Right atrium auricular region (tissue), 2 donors: ENCODE data around the gene KRTAP10-4. TPM values are rescaled to one million over a fixed set of nuclear protein-coding genes. Genes with fewer than 3 reads are reported as not detected.

ENCODE experiments used
- DNase-seq: peaks from one replicate; pipeline ENCODE4 v3.0.0-alpha.2; 2019; ENCODE audit warnings: low spot score
- H3K27ac ChIP-seq, 2 donors: fragments of 200-600 bp; sonication (generic); 1 replicate in 1 of 2; 2 replicates in 1 of 2; pipeline ENCODE4 v1.5.1; 2016 to 2019
- H3K27me3 ChIP-seq, 2 donors: fragments of 200-600 bp; sonication (generic); one replicate each; pipeline versions ENCODE4 v1.5.1 to v1.6.0; 2017 to 2019
- H3K36me3 ChIP-seq: fragments of 200-600 bp; sonication (generic); one replicate; pipeline ENCODE4 v1.5.1; 2016
- H3K4me1 ChIP-seq, 2 donors: fragments of 200-600 bp; sonication (generic); one replicate each; pipeline versions ENCODE4 v1.5.1 to v1.6.0; 2017 to 2019
- H3K4me3 ChIP-seq, 2 donors: fragments of 200-600 bp; sonication (generic); 1 replicate in 1 of 2; 2 replicates in 1 of 2; pipeline ENCODE4 v1.5.1; 2017 to 2019; ENCODE audit warnings: mild to moderate bottlenecking in 1 of 2, moderate library complexity in 1 of 2
- H3K9me3 ChIP-seq, 2 donors: fragments of 200-600 bp; sonication (generic); one replicate each; pipeline ENCODE4 v1.5.1; 2019
- total RNA-seq, 2 donors: library from RNA; depleted of rRNA; stranded (reverse); fragments of >200 nt; gene quantifications; one replicate each; pipeline ENCODE4 v1.1.0, GENCODE V29; 2016
- TF ChIP-seq, protein P1 (sequence below), 2 donors: fragments of 200-600 bp; sonication (generic); IDR thresholded peaks; one replicate each; pipeline ENCODE4 v1.5.1; 2019; ENCODE audit warnings: antibody characterized with exemption in 2 of 2

Gene KRTAP10-4
- total RNA-seq, 2 donors from 2014 or later: not detected

DNA sequence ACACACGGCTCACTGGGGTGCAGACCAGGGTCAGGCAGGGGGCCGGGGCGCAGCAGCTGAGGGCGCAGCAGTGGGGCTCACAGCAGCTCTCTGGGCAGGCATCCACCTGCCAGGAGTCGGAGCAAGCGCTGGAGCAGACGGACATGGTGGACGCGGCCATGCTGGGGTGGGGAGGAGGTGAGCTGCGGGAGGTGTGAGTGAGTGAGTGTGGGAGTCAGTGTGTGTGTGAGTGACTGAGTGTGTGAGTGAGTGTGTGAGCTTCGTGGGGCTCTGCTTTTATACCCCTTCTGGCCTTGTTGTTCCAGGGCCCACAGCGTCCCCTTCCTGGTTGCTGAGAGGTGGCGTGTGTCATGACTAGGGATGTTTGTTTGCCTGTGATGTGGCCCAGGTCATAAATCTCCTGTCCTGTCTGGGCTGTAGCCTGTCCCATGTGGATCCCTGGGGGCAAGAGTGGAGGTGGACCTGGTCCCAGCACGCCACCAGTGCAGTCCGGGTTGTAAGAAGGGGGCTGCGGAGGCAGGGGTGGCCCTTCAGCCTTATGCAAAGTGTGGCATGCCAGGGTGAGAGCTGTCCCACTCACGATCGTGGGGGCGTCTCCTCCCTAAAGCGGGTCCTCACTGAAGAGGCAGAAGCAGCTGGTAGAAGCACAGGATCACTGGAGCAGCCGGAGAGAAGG is 33.4 kb upstream of the KRTAP10-4 start, which contains the start of gene KRTAP10-1:
KRTAP10-1 (minus strand) TSS at position 205 of the 676 bp plus-strand sequence; CDS start at position 160, 45 bp downstream.
- no peak within 1 kb of the TSS for H3K4me3 ChIP-seq
- H3K36me3 ChIP-seq: no peaks in the 10 kb centered on the region
- H3K27me3 ChIP-seq: no peaks in the 10 kb centered on the region
- H3K4me1 ChIP-seq: no peaks in the 10 kb centered on the region
- H3K27ac ChIP-seq: no peak within 1 kb of the TSS
- TF ChIP-seq, protein P1, sequence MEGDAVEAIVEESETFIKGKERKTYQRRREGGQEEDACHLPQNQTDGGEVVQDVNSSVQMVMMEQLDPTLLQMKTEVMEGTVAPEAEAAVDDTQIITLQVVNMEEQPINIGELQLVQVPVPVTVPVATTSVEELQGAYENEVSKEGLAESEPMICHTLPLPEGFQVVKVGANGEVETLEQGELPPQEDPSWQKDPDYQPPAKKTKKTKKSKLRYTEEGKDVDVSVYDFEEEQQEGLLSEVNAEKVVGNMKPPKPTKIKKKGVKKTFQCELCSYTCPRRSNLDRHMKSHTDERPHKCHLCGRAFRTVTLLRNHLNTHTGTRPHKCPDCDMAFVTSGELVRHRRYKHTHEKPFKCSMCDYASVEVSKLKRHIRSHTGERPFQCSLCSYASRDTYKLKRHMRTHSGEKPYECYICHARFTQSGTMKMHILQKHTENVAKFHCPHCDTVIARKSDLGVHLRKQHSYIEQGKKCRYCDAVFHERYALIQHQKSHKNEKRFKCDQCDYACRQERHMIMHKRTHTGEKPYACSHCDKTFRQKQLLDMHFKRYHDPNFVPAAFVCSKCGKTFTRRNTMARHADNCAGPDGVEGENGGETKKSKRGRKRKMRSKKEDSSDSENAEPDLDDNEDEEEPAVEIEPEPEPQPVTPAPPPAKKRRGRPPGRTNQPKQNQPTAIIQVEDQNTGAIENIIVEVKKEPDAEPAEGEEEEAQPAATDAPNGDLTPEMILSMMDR (IDR thresholded peaks at IDR 0.05): no peak
- H3K9me3 ChIP-seq: peaks cover 0 to 5% of the 10 kb centered on the region in 2 donors
- peak; percentile 52 for DNase-seq

DNA sequence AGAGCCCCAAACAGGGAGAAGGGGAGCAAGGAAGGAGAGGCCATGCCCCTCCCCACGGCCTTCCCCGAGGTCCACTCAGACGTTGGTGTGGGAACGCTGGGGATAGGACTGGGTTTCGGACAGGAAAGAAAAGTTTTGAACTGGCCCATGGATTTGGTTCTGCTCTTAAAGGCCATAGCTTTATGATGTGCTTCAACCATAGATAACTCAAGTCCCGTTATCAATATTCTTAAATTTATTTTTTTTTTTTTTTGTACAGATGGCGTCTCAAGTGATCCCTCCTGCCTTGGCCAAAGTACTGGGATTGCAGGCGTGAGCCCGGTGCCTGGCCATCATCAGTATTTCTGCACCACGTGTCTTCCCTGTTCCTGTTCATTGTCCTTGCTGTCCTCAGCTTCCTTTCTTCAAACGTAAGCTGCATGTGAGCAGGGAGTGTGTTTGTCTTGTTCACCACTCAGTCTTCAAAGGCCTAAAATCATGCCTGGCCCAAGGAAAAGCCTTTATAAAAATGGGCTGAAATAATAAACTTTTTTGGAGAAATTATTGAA is 32.7 kb upstream of the KRTAP10-4 start:
- TF ChIP-seq, protein P1 (IDR thresholded peaks at IDR 0.05): no peak
- Histone ChIP-seq H3K36me3 (no peaks in the 10 kb centered on the region), H3K27ac (no peak overlapping the region), H3K27me3 (no peaks in the 10 kb centered on the region), H3K4me3 (no peak overlapping the region), H3K4me1 (no peaks in the 10 kb centered on the region), H3K9me3 (peaks cover 0 to 5% of the 10 kb centered on the region in 2 donors)
- no peak for DNase-seq

DNA sequence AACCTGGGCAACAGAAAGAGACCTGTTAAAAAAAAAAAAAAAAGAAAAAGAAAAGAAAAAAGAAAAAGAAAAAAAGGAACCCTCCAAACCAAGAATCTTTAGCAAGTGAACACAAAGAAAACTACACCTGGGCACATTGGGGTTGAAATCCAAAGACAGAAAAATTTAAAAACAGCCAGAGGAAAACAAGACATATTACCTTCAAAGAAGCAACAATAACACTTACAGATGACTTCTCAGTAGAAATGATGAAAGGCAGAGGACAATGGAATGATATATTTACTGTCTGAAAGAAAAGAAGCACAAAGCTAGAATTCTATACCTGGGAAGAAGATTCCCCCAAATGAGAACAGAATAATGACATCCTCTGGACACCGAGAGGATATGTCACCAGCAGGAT is 30.8 kb upstream of the KRTAP10-4 start:
- Histone ChIP-seq H3K36me3 (no peaks in the 10 kb centered on the region), H3K4me3 (no peak overlapping the region), H3K4me1 (no peaks in the 10 kb centered on the region), H3K27ac (no peak overlapping the region), H3K27me3 (no peaks in the 10 kb centered on the region), H3K9me3 (peaks cover 0 to 5% of the 10 kb centered on the region in 2 donors)
- no peak for DNase-seq
- TF ChIP-seq, protein P1 (IDR thresholded peaks at IDR 0.05): no peak

DNA sequence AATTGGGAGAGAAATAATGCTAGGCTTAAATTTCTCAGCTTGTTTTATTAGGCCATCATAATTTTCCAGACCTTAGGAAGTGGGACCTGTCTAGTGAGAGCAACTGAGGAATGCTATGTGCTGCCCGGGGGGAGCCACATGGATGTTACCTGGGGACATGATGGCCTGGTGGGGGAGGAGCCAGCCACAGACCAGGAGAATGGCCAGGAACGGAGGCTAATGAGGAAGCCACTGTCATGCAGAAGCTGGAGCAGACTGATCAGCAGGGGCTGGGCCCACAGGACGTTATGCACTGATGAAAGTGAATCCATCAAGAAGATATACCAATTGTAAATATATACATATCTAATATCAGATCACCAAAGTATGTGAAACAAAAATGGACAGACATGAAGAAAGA is 29.0 kb upstream of the KRTAP10-4 start:
- no peaks in the 10 kb centered on the region for H3K27me3 ChIP-seq
- peaks cover 0 to 5% of the 10 kb centered on the region in 2 donors for H3K9me3 ChIP-seq
- H3K4me1 ChIP-seq: no peaks in the 10 kb centered on the region
- H3K27ac ChIP-seq: no peak overlapping the region
- no peak for DNase-seq
- TF ChIP-seq, protein P1 (IDR thresholded peaks at IDR 0.05): no peak
- H3K4me3 ChIP-seq: no peak overlapping the region
- H3K36me3 ChIP-seq: no peaks in the 10 kb centered on the region

DNA sequence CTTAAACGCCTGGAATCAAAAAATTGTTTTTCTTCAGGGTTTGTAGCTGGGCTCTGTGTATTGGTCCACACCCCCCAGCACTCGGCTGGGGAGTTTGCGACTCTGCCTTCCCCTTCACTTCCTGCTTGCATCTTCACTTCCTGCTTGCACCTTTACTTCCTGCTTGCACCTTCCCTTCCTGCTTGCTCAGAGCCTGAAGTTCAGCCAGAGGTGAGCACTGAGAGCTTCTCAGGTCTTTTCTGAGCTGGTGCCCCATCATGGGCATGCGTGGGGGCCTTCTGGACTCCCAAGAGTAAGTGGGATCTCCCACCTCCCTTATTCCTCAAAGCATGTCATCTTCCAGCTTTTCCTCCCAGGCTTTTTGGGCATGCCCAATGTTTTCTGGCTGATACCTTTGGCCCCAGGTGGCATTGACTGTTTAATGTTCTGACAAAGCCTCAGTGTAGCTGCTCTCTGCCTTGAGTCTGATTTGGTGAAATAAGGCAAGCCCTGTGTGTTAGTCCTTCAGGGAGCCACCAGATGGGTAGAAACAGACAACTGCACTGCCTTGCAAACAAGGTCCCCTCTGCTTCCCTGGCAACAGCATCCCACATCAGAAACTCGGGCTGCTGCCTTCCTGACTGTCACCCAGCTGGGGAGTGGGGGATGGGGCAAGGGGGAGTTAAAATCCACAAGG is 25.7 kb upstream of the KRTAP10-4 start:
- H3K27me3 ChIP-seq: no peaks in the 10 kb centered on the region
- DNase-seq: no peak

More for the DNA sequence above, 25.7 kb upstream of the KRTAP10-4 start:
- H3K27ac ChIP-seq: no peak overlapping the region
- no peaks in the 10 kb centered on the region for H3K9me3 ChIP-seq
- no peak overlapping the region for H3K4me3 ChIP-seq
- H3K36me3 ChIP-seq: no peaks in the 10 kb centered on the region
- no peaks in the 10 kb centered on the region for H3K4me1 ChIP-seq
- TF ChIP-seq, protein P1 (IDR thresholded peaks at IDR 0.05): no peak
